Choroid plexus epithelial cell (primary cell): ENCODE results near the gene NDUFS7.

Experiments used
- DNase-seq: peaks from one replicate; pipeline ENCODE4 v3.0.0-alpha.2; 2010; ENCODE audit warnings: low read depth
- H3K4me3 ChIP-seq: 2 replicates; pipeline ENCODE4 v1.5.1; 2011; ENCODE audit warnings: low read depth, mild to moderate bottlenecking, control low read depth, low read length, moderate library complexity
- CTCF ChIP-seq: conservative IDR thresholded peaks from 2 replicates; pipeline ENCODE4 v1.5.1; 2011; ENCODE audit warnings: low read depth, mild to moderate bottlenecking, control low read depth, inconsistent platforms, low read length, moderate library complexity

NDUFS7 gene

DNA sequence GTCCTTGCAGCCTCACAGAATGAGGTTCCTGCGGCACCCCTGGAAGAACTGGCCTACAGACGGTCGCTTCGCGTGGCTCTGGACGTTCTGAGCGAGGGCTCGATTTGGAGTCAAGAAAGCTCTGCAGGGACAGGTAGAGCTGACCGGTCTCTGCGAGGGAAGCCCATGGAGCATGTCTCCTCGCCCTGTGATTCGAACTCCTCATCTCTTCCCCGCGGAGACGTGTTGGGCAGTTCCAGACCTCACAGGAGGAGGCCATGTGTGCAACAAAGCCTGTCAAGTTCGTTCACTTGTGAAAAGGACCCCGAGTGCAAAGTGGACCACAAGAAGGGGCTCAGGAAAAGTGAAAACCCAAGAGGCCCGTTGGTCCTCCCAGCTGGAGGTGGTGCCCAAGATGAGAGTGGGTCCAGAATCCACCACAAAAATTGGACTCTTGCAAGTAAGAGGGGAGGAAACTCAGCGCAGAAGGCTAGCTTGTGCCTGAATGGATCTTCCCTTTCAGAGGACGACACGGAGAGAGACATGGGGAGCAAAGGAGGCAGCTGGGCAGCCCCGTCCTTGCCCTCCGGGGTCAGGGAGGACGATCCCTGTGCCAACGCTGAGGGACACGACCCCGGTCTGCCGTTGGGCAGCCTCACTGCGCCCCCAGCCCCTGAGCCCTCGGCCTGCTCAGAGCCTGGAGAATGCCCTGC, 23.4 kb upstream of the NDUFS7 start:
- no peak for TF ChIP-seq CTCF
- peak; percentile 33 for DNase-seq
- peak overlapping the region; percentile 51 for H3K4me3 ChIP-seq

- DNase-seq, result peak; percentile 83
- peak overlapping the region; percentile 51 for H3K4me3 ChIP-seq
- no peak for TF ChIP-seq CTCF
Observed at GRCh38 chr19:1360818-1361461, 22.8 kb upstream of the NDUFS7 start.

GRCh38 chr19:1361601-1362386, 21.9 kb upstream of the NDUFS7 start:
- DNase-seq, result peak; percentile 88
- peak overlapping the region; percentile 51 for H3K4me3 ChIP-seq
- TF ChIP-seq CTCF, result no peak

GRCh38 chr19:1362387-1363257, 21.1 kb upstream of the NDUFS7 start:
- no peak for TF ChIP-seq CTCF
- H3K4me3 ChIP-seq, result no peak overlapping the region
- no peak for DNase-seq

DNA sequence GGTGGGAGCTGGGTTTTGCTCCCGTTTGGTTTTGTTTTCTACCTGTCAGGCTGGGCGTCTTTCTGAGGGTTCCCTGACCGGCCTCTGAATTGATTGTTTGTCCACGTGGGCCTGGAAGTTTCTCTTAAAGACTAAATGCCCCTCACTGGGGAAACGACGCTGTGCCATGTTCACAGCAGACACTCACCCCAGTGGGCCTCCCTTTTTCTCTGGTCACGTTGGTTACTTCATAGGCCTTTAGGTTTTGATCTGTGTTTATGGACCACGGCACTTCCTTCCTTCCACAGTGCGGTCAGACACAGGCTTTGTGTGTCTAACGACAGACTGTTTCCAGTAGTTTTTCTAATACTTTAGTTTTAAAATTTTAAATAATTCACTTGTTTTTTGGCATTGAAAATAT, 20.1 kb upstream of the NDUFS7 start:
- TF ChIP-seq CTCF, result no peak
- no peak for DNase-seq

GRCh38 chr19:1364070-1364704, 19.5 kb upstream of the NDUFS7 start:
- peak; percentile 51 for TF ChIP-seq CTCF
- peak; percentile 63 for DNase-seq
- no peak overlapping the region for H3K4me3 ChIP-seq

More for the DNA sequence above, 20.1 kb upstream of the NDUFS7 start:
- no peak overlapping the region for H3K4me3 ChIP-seq
